ENCODE results near the gene ARFRP1.

ARFRP1 gene

GRCh38 chr20:63738687-63739129 is 30.9 kb upstream of the ARFRP1 start:
- Histone ChIP-seq H3K4me3 (IDR thresholded peaks at IDR 0.05; ENCODE audit: insufficient read depth, low read depth, low read length) (no peak overlapping the region), H2AFZ (ENCODE audit: low read depth) (no peak overlapping the region), H3K27me3 (ENCODE audit: insufficient read depth, low read depth) (no peaks in the 10 kb centered on the region), H4K20me1 (ENCODE audit: insufficient read depth) (no peaks in the 10 kb centered on the region), H3K4me2 (peak overlapping the region; percentile 94), H3K36me3 (ENCODE audit: insufficient read depth) (no peaks in the 10 kb centered on the region), H3K79me2 (ENCODE audit: insufficient read depth, low read depth) (peaks cover 8% of the 10 kb centered on the region; the same call in 1 of the 2 replicates), H3K4me1 (ENCODE audit: low read depth, poor library complexity, severe bottlenecking) (peaks cover 31% of the 10 kb centered on the region), H3K9ac (peak overlapping the region; percentile 75; the same call in 1 of the 2 replicates), H3K27ac (peak overlapping the region; percentile 28; the same call in 1 of the 2 replicates)
- no peak for TF ChIP-seq CTCF (conservative IDR thresholded peaks at IDR 0.05; ENCODE audit: low read depth, low read length)

- Histone ChIP-seq H4K20me1 (ENCODE audit: insufficient read depth) (no peaks in the 10 kb centered on the region), H3K4me2 (peak overlapping the region; percentile 94), H3K9ac (peak overlapping the region; percentile 75; the same call in 1 of the 2 replicates), H3K4me3 (IDR thresholded peaks at IDR 0.05; ENCODE audit: insufficient read depth, low read depth, low read length) (no peak overlapping the region), H3K27ac (peak overlapping the region; percentile 80), H3K36me3 (ENCODE audit: insufficient read depth) (no peaks in the 10 kb centered on the region), H3K27me3 (ENCODE audit: insufficient read depth, low read depth) (no peaks in the 10 kb centered on the region), H3K79me2 (ENCODE audit: insufficient read depth, low read depth) (peaks cover 8% of the 10 kb centered on the region; the same call in 1 of the 2 replicates), H3K4me1 (ENCODE audit: low read depth, poor library complexity, severe bottlenecking) (peaks cover 35% of the 10 kb centered on the region), H2AFZ (ENCODE audit: low read depth) (no peak overlapping the region)
- TF ChIP-seq CTCF (conservative IDR thresholded peaks at IDR 0.05; ENCODE audit: low read depth, low read length): no peak
Observed at GRCh38 chr20:63737945-63738686, 30.3 kb upstream of the ARFRP1 start.

- TF ChIP-seq CTCF (conservative IDR thresholded peaks at IDR 0.05; ENCODE audit: low read depth, low read length): no peak
- peak overlapping the region; percentile 94 for H3K4me2 ChIP-seq
- H4K20me1 ChIP-seq (ENCODE audit: insufficient read depth): no peaks in the 10 kb centered on the region
- H2AFZ ChIP-seq (ENCODE audit: low read depth): no peak overlapping the region
- H3K4me1 ChIP-seq (ENCODE audit: low read depth, poor library complexity, severe bottlenecking): peaks cover 40% of the 10 kb centered on the region
- no peaks in the 10 kb centered on the region for H3K36me3 ChIP-seq (ENCODE audit: insufficient read depth)
- H3K27ac ChIP-seq: peak overlapping the region; percentile 80
- no peak overlapping the region for H3K4me3 ChIP-seq (IDR thresholded peaks at IDR 0.05; ENCODE audit: insufficient read depth, low read depth, low read length)
- peaks cover 11% of the 10 kb centered on the region; the same call in 1 of the 2 replicates for H3K79me2 ChIP-seq (ENCODE audit: insufficient read depth, low read depth)
- peak overlapping the region; percentile 75 for H3K9ac ChIP-seq
- no peaks in the 10 kb centered on the region for H3K27me3 ChIP-seq (ENCODE audit: insufficient read depth, low read depth)
Observed at GRCh38 chr20:63737695-63737944, 29.8 kb upstream of the ARFRP1 start.

- Histone ChIP-seq H3K79me2 (ENCODE audit: insufficient read depth, low read depth) (peaks cover 17% of the 10 kb centered on the region; the same call in 1 of the 2 replicates), H3K27ac (peak overlapping the region; percentile 80), H3K36me3 (ENCODE audit: insufficient read depth) (no peaks in the 10 kb centered on the region), H3K4me2 (peak overlapping the region; percentile 94), H3K9ac (peak overlapping the region; percentile 75), H3K27me3 (ENCODE audit: insufficient read depth, low read depth) (no peaks in the 10 kb centered on the region), H3K4me1 (ENCODE audit: low read depth, poor library complexity, severe bottlenecking) (peaks cover 45% of the 10 kb centered on the region), H3K4me3 (IDR thresholded peaks at IDR 0.05; ENCODE audit: insufficient read depth, low read depth, low read length) (peak overlapping the region; percentile 60), H4K20me1 (ENCODE audit: insufficient read depth) (no peaks in the 10 kb centered on the region), H2AFZ (ENCODE audit: low read depth) (no peak overlapping the region)
- TF ChIP-seq CTCF (conservative IDR thresholded peaks at IDR 0.05; ENCODE audit: low read depth, low read length): no peak
Observed at GRCh38 chr20:63736893-63737694, 29.3 kb upstream of the ARFRP1 start.

All from KMS-11 (cell line).